ENCODE data around the gene SLC4A4. TPM values are rescaled to one million over a fixed set of nuclear protein-coding genes. Genes with fewer than 3 reads are reported as not detected.

SLC4A4 gene
- total RNA-seq, 1 experiment from 2014 or later, result 0.92 TPM

GRCh38 chr4:71441186-71442169 is 102.7 kb downstream of the SLC4A4 start:
- Histone ChIP-seq H2BK120ac (ENCODE audit: low read depth, low read length, poor library complexity, severe bottlenecking) (no peak overlapping the region), H2BK20ac (ENCODE audit: low read depth, low read length, poor library complexity, severe bottlenecking) (no peak overlapping the region), H4K5ac (ENCODE audit: insufficient read length, low read depth, low read length) (no peak overlapping the region), H4K20me1 (ENCODE audit: control insufficient read depth, insufficient read depth, insufficient read length) (no peaks in the 10 kb centered on the region), H3K23ac (ENCODE audit: insufficient read length, low read depth, low read length) (no peak overlapping the region), H2AK5ac (ENCODE audit: insufficient read length, low read length) (no peak overlapping the region), H2AFZ (ENCODE audit: low read length) (no peak overlapping the region), H2BK12ac (ENCODE audit: insufficient read length, low read depth, low read length) (no peak overlapping the region), H3K14ac (ENCODE audit: insufficient read depth, low read length) (no peak overlapping the region), H3K79me2 (ENCODE audit: insufficient read depth, low read length) (no peaks in the 10 kb centered on the region), H3K56ac (ENCODE audit: insufficient read length, low read depth, low read length) (no peak overlapping the region), H3K4ac (ENCODE audit: low read depth, low read length) (no peak overlapping the region), H3T11ph (ENCODE audit: low read length) (no peak overlapping the region), H4K91ac (ENCODE audit: insufficient read length, low read depth, low read length) (no peak overlapping the region), H3K9me3 (ENCODE audit: control insufficient read depth, low read depth, low read length) (no peaks in the 10 kb centered on the region), H3K23me2 (ENCODE audit: insufficient read length, low read depth, low read length, poor library complexity, severe bottlenecking) (no peaks in the 10 kb centered on the region), H3K18ac (ENCODE audit: insufficient read length, low read depth, low read length) (no peak overlapping the region), H2BK15ac (ENCODE audit: low read depth, low read length) (no peak overlapping the region), H3K4me2 (ENCODE audit: insufficient read depth, insufficient read length, low read length) (no peak overlapping the region), H3K9ac (ENCODE audit: extremely low read depth, insufficient read length, low read length) (no peak overlapping the region), H3K79me1 (ENCODE audit: insufficient read depth, low read depth, low read length, poor library complexity, severe bottlenecking) (no peaks in the 10 kb centered on the region), H3K27ac (ENCODE audit: insufficient read length, low read depth, low read length) (no peak overlapping the region), H3K27me3 (ENCODE audit: insufficient read depth, low read length) (no peaks in the 10 kb centered on the region), H2BK5ac (ENCODE audit: insufficient read length, low read length) (no peak overlapping the region), H4K8ac (replicated peaks; ENCODE audit: insufficient read length, low read depth, low read length) (no peak overlapping the region), H3K4me1 (ENCODE audit: insufficient read depth, low read length) (no peaks in the 10 kb centered on the region)
- Mint-ChIP-seq H3K27ac (no peak overlapping the region), H3K36me3 (ENCODE audit: insufficient read depth in 1 of 3, low read depth in 3 of 3) (no peaks in the 10 kb centered on the region), H3K27me3 (ENCODE audit: low read depth) (no peaks in the 10 kb centered on the region), H3K4me1 (peaks cover 5 to 7% of the 10 kb centered on the region in 2 experiments), H3K4me3 (no peak overlapping the region), H3K9me3 (no peaks in the 10 kb centered on the region)
- no peak for DNase-seq
- no CpG with 5 or more reads among the region's 5 CpGs for WGBS (ENCODE audit: extremely low coverage, insufficient read length, low lambda C conversion rate)
- TF ChIP-seq CTCF (conservative IDR thresholded peaks at IDR 0.05), result no peak

Measured in H9 (cell line).